ENCODE data around the gene HMGN2.

GRCh38 chr1:26470878-26471497, 1.3 kb upstream of the HMGN2 start:
- no peak for TF ChIP-seq CTCF (conservative IDR thresholded peaks at IDR 0.05 in 1 of 2, IDR thresholded peaks at IDR 0.05 in 1 of 2; ENCODE audit: extremely low read depth in 1 of 2, insufficient read depth in 1 of 2, low read depth in 1 of 2, low read length in 2 of 2)
- TF ChIP-seq EZH2 (IDR thresholded peaks at IDR 0.05; ENCODE audit: borderline replicate concordance, low read length): no peak
